SK-N-SH (cell line): ENCODE results near the gene FZD4.

Experiments used
- CTCF ChIP-seq: fragments of 200-600 bp; sonication (generic); IDR thresholded peaks from 2 replicates; pipeline ENCODE4 v1.6.1; 2017; ENCODE audit warnings: antibody characterized with exemption, mild to moderate bottlenecking, moderate library complexity
- EP300 ChIP-seq, 2 experiments: IDR thresholded peaks; 2 replicates each; pipeline versions ENCODE4 v1.4.0 to v1.6.1; 2012; ENCODE audit warnings: borderline replicate concordance in 1 of 2, low read depth in 1 of 2, low read length in 1 of 2
- MAX ChIP-seq: IDR thresholded peaks from 2 replicates; pipeline ENCODE4 v1.4.0; 2012; ENCODE audit warnings: low read depth
- NRF1 ChIP-seq: IDR thresholded peaks from 2 replicates; pipeline ENCODE4 v1.6.1; 2012; ENCODE audit warnings: low read depth, mild to moderate bottlenecking, low read length
- PBX3 ChIP-seq: IDR thresholded peaks from 2 replicates; pipeline ENCODE4; 2012
- POLR2AphosphoS5 ChIP-seq: IDR thresholded peaks from 2 replicates; pipeline ENCODE4 v1.6.1; 2012; ENCODE audit warnings: low read depth, low read length
- RAD21 ChIP-seq: IDR thresholded peaks from 2 replicates; pipeline ENCODE4 v1.6.1; 2012; ENCODE audit warnings: mild to moderate bottlenecking, low read length
- REST ChIP-seq: IDR thresholded peaks from 2 replicates; pipeline ENCODE4 v1.6.1; 2012; ENCODE audit warnings: mild to moderate bottlenecking, low read depth, low read length, moderate library complexity
- USF2 ChIP-seq: fragments of 150-350 bp; IDR thresholded peaks from 2 replicates; pipeline ENCODE4 v1.6.1; 2017; ENCODE audit warnings: antibody characterized with exemption, low read length, low read depth, borderline replicate concordance

GRCh38 chr11:86948733-86949132, 6.5 kb downstream of the FZD4 start:
- TF ChIP-seq USF2, result no peak
- TF ChIP-seq CTCF, result no peak
- no peak for TF ChIP-seq POLR2AphosphoS5
- no peak for TF ChIP-seq MAX
- TF ChIP-seq REST, result no peak
- TF ChIP-seq RAD21, result no peak
- TF ChIP-seq NRF1, result no peak
- TF ChIP-seq EP300 (IDR thresholded peaks at IDR 0.05; ENCODE audit: borderline replicate concordance in 1 of 2, low read depth in 1 of 2, low read length in 1 of 2), result no peak
- TF ChIP-seq PBX3, result no peak
